ENCODE results near the gene CCDC51. TPM values are rescaled to one million over a fixed set of nuclear protein-coding genes. Genes with fewer than 3 reads are reported as not detected.

The CCDC51 gene
- total RNA-seq, 4 donors from 2014 or later: 2.6 to 11.1 (median 7.8) TPM

DNA sequence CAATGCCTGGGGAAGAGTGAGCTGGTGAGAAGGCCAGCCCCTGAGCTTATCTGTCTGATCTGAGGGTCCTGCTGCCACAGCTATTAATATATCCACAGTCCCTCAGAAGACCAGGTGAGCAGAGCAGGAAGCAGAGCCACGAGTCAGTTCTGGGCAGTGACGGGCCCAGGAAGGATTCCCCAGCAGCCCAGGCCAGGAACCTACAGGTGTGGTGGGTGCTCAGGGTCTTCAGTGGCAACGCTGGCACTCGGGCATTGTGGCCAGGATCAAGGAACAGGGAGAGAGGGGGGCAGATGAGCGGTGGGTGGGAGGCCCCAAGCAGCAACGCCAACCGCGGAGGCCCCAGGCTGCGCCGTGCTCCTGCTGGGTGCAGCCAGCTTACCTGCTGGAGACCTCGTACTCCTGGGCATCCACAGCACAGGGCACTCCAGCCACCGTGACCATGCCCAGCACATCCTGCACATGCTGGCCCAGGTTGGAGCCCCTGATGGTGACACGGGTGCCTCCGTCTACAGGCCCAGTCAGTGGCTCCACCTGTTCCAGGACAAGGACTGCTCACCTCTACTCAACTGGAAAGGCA is 22.3 kb downstream of the CCDC51 start:
- Histone ChIP-seq H3K36me3 (no peaks in the 10 kb centered on the region), H3K4me1 (no peaks in the 10 kb centered on the region)
- intact Hi-C loops (cut with DNase I; ENCODE audit: low total_unique reads): no loop called here

GRCh38 chr3:48416546-48416945 is 23.4 kb downstream of the CCDC51 start:
- H3K9me3 ChIP-seq: no peaks in the 10 kb centered on the region
- no peak overlapping the region for H3K4me3 ChIP-seq
- no peak for DNase-seq
- no peaks in the 10 kb centered on the region for H3K27me3 ChIP-seq
- H3K36me3 ChIP-seq: no peaks in the 10 kb centered on the region
- no peaks in the 10 kb centered on the region for H3K4me1 ChIP-seq
- intact Hi-C loops (cut with DNase I; ENCODE audit: low total_unique reads): no loop called here
- TF ChIP-seq POLR2A (IDR thresholded peaks at IDR 0.05): no peak
- TF ChIP-seq CTCF (IDR thresholded peaks at IDR 0.05): no peak
- no peak overlapping the region for H3K27ac ChIP-seq

More for the DNA sequence above, 22.3 kb downstream of the CCDC51 start:
- no peak for TF ChIP-seq CTCF (IDR thresholded peaks at IDR 0.05)
- TF ChIP-seq POLR2A (IDR thresholded peaks at IDR 0.05): no peak
- H3K4me3 ChIP-seq: no peak overlapping the region
- no peaks in the 10 kb centered on the region for H3K27me3 ChIP-seq
- H3K27ac ChIP-seq: no peak overlapping the region
- H3K9me3 ChIP-seq: no peaks in the 10 kb centered on the region
- no peak for DNase-seq

- Histone ChIP-seq H3K27me3 (no peaks in the 10 kb centered on the region), H3K9me3 (no peaks in the 10 kb centered on the region), H3K4me1 (no peaks in the 10 kb centered on the region), H3K4me3 (no peak overlapping the region), H3K27ac (no peak overlapping the region), H3K36me3 (no peaks in the 10 kb centered on the region)
- no peak for TF ChIP-seq CTCF (IDR thresholded peaks at IDR 0.05)
- no peak for TF ChIP-seq POLR2A (IDR thresholded peaks at IDR 0.05)
- DNase-seq: no peak
- intact Hi-C loops (cut with DNase I; ENCODE audit: low total_unique reads): no loop called here
Observed at GRCh38 chr3:48416091-48416505, 23.8 kb downstream of the CCDC51 start.

DNA sequence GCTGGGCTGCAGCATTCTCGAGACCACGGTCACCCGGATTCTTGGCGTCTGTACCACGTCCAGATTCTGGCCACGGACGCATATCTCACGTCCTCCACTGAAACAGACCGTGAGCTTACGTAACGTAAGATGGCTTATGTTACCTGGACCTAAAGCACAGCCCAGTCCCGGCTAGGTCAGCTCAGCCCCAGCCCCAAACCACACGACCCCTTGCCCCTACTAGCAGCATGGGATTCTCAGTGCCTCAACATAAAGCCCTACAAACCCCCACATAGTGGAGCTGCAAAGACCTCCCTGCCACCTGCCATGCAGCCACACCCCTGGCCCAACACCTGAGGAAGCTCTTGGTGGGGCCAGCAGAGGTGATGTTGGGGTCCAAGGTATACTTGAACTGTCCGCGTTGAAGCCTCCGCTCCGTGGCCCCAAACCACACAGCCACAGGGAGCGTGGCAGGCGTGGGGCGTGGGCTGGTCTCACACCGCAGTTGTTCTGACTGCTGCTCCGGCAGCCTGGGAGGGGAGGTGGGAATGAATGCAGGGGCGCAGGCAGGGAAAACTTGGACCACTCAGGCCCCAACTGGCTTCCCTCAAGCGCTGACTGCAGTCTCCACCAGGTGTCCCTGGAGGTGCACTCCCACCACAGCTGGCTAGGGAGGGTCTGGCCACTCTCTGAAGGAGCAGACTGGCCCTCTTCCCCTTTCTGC is 24.5 kb downstream of the CCDC51 start:
- TF ChIP-seq POLR2A (IDR thresholded peaks at IDR 0.05): no peak
- no peak for TF ChIP-seq CTCF (IDR thresholded peaks at IDR 0.05)
- Histone ChIP-seq H3K36me3 (no peaks in the 10 kb centered on the region), H3K4me1 (no peaks in the 10 kb centered on the region), H3K4me3 (no peak overlapping the region), H3K9me3 (no peaks in the 10 kb centered on the region), H3K27me3 (no peaks in the 10 kb centered on the region), H3K27ac (no peak overlapping the region)
- intact Hi-C loops (cut with DNase I; ENCODE audit: low total_unique reads): no loop called here
- DNase-seq: no peak

GRCh38 chr3:48414376-48415250 is 25.3 kb downstream of the CCDC51 start:
- H3K4me1 ChIP-seq: no peaks in the 10 kb centered on the region
- intact Hi-C loops (cut with DNase I; ENCODE audit: low total_unique reads): no loop called here
- no peaks in the 10 kb centered on the region for H3K27me3 ChIP-seq
- no peaks in the 10 kb centered on the region for H3K9me3 ChIP-seq
- no peak overlapping the region for H3K4me3 ChIP-seq
- no peak for TF ChIP-seq POLR2A (IDR thresholded peaks at IDR 0.05)
- TF ChIP-seq CTCF (IDR thresholded peaks at IDR 0.05): no peak
- DNase-seq: no peak
- H3K36me3 ChIP-seq: no peaks in the 10 kb centered on the region
- H3K27ac ChIP-seq: no peak overlapping the region

All from uterus (tissue), 4 donors.